Neural cell (in vitro differentiated cells): ENCODE measurements around the gene ZFP3.
"Not testable (repeated sequence)": the region's sequence is repeated elsewhere in the genome, so short reads cannot be mapped to it uniquely, and the experiment has no call there.

ENCODE experiments used
- EP300 ChIP-seq: fragments of 450-650 bp; conservative IDR thresholded peaks from 2 replicates; pipeline ENCODE4 v1.6.1; 2014; ENCODE audit warnings: antibody characterized with exemption, mild to moderate bottlenecking, moderate library complexity; ENCODE audit not compliant: poor library complexity, severe bottlenecking
- EZH2 ChIP-seq: fragments of 200-600, 300-800 bp; shearing (Covaris generic), sonication (generic); IDR thresholded peaks from 2 replicates; pipeline ENCODE4 v1.6.1; 2014; ENCODE audit warnings: antibody characterized with exemption, low read length, borderline replicate concordance, mild to moderate bottlenecking; ENCODE audit not compliant: insufficient read depth, poor library complexity, severe bottlenecking
- POLR2AphosphoS5 ChIP-seq: IDR thresholded peaks from 2 replicates; pipeline ENCODE4 v1.6.1; 2012
- RAD21 ChIP-seq: fragments of 450-650 bp; conservative IDR thresholded peaks from 2 replicates; pipeline ENCODE4 v1.6.1; 2014; ENCODE audit warnings: antibody characterized with exemption, mild to moderate bottlenecking, moderate library complexity
- REST ChIP-seq: IDR thresholded peaks from 2 replicates; pipeline ENCODE4 v1.6.1; 2012; ENCODE audit warnings: borderline replicate concordance
- TAF1 ChIP-seq: IDR thresholded peaks from 2 replicates; pipeline ENCODE4 v1.6.1; 2012; ENCODE audit warnings: low read depth
- TF ChIP-seq, protein P1 (sequence below): fragments of 450-650 bp; IDR thresholded peaks from 2 replicates; pipeline ENCODE4 v1.5.1; 2014; ENCODE audit warnings: antibody characterized with exemption, mild to moderate bottlenecking, moderate library complexity; ENCODE audit not compliant: poor library complexity, severe bottlenecking

- not testable (repeated sequence) for TF ChIP-seq RAD21, EZH2, POLR2AphosphoS5, EP300, REST, TAF1
- TF ChIP-seq, protein P1, sequence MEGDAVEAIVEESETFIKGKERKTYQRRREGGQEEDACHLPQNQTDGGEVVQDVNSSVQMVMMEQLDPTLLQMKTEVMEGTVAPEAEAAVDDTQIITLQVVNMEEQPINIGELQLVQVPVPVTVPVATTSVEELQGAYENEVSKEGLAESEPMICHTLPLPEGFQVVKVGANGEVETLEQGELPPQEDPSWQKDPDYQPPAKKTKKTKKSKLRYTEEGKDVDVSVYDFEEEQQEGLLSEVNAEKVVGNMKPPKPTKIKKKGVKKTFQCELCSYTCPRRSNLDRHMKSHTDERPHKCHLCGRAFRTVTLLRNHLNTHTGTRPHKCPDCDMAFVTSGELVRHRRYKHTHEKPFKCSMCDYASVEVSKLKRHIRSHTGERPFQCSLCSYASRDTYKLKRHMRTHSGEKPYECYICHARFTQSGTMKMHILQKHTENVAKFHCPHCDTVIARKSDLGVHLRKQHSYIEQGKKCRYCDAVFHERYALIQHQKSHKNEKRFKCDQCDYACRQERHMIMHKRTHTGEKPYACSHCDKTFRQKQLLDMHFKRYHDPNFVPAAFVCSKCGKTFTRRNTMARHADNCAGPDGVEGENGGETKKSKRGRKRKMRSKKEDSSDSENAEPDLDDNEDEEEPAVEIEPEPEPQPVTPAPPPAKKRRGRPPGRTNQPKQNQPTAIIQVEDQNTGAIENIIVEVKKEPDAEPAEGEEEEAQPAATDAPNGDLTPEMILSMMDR: not testable (repeated sequence)
Observed at GRCh38 chr17:5130261-5130660, 52.0 kb downstream of the ZFP3 start.
